ENCODE data around the gene GEMIN2.
"Not testable (repeated sequence)": the region's sequence is repeated elsewhere in the genome, so short reads cannot be mapped to it uniquely, and the experiment has no call there.

Gene GEMIN2

DNA sequence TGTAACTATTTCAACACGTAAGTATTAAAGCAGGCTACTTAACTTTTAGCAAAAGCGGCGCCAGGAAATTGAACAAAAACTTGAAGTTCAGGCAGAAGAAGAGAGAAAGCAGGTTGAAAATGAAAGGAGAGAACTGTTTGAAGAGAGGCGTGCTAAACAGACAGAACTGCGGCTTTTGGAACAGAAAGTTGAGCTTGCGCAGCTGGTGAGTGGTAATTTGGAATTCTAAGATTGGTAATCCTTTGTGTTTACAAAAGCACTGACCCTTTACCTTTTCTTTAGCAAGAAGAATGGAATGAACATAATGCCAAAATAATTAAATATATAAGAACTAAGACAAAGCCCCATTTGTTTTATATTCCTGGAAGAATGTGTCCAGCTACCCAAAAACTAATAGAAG, 64.9 kb downstream of the GEMIN2 start:
- DNase-seq, result no peak

- DNase-seq, result no peak
Observed at GRCh38 chr14:39180553-39180952, 66.4 kb downstream of the GEMIN2 start.

DNA sequence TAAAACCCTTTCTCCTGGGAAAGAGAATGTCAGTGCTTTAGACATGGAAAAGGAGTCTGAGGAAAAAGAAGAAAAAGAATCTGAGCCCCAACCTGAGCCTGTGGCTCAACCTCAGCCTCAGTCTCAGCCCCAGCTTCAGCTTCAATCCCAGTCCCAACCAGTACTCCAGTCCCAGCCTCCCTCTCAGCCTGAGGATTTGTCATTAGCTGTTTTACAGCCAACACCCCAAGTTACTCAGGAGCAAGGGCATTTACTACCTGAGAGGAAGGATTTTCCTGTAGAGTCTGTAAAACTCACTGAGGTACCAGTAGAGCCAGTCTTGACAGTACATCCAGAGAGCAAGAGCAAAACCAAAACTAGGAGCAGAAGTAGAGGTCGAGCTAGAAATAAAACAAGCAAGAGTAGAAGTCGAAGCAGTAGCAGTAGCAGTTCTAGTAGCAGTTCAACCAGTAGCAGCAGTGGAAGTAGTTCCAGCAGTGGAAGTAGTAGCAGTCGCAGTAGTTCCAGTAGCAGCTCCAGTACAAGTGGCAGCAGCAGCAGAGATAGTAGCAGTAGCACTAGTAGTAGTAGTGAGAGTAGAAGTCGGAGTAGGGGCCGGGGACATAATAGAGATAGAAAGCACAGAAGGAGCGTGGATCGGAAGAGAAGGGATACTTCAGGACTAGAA, 67.0 kb downstream of the GEMIN2 start:
- no peak for DNase-seq

- no peak for DNase-seq
Observed at GRCh38 chr14:39181693-39182047, 67.5 kb downstream of the GEMIN2 start.

DNA sequence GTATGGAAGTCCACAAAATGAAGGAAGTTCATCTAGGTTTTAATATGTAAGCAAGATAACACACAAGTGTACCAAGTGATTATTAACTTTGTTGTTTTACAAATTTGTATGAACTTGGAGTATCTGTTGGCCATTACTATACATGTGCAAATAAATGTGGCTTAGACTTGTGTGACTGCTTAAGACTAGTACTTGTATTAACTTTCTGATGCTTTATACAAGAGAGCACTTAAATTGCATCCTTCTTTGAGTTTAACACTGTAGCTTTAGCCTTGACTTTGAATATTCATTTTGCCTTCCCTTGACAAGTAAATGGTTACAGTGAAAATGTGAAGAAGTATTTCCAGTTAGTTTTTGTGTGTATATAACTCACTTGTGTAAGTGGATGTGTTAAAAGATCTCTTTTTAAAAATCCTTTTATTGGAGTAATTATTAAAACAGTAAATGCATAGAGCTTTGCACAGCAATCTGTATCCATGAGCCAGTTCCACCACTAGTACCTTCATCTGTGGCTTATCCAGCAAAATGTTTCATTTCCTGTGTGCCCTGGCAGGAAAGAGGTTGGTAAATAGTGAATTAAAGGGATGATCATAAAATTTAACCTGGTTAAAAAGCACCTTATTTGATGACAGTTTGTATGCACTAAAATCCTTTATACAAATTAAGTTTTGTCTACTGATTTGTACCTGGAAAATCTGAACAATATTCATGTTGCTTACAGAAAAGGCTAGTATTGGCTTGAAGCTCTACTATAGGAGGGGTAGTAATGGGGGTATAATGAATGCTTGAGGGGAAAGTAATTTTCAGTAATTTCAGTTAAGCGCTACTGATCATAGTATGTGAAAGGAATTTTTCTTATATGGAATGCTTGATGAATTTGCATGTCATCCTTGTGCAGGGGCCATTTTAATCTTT, 68.9 kb downstream of the GEMIN2 start:
- no peak for DNase-seq

DNA sequence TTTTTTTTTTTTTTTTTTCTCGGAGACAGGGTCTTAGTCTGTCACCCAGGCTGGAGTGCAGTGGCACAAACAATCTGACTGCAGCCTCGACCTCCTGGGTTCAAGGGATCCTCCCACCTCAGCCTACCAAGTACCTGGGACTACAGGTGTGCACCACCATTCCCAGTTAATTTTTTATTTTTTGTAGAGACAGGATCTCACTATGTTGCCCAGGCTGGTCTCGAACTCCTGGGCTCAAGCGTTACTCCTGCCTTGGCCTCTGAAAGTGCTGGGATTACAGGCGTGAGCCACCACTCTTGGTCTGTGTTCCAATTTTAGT, 69.5 kb downstream of the GEMIN2 start:
- not testable (repeated sequence) for DNase-seq

DNA sequence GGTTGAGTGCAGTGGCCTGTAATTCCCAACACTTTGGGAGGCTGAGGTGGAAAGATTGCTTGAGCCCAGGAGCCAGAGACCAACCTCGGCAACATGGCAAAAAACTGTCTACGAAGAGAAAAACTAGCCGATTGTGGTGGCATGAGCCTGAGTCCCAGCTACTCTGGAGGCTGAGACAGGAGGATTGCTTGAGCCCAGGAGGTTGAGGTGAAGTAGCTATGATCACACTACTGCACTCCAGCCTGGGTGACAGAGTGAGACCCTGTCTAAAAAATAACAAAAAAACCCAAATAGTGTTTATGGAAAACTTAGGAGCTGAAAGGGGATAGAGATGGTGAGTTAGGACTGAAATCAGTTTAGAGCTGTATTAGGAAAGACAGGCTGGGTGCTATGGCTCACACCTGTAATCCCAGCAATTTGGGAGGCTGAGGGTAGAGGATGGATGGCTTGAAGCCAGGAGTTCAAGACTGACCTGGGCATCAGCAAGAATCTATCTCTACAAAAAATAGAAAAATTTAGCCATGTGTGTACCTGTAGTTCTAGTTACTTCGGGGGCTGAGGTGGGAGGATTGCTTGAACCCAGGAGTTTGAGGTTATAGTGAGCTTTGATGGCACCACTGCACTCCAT, 70.6 kb downstream of the GEMIN2 start:
- no peak for DNase-seq

DNA sequence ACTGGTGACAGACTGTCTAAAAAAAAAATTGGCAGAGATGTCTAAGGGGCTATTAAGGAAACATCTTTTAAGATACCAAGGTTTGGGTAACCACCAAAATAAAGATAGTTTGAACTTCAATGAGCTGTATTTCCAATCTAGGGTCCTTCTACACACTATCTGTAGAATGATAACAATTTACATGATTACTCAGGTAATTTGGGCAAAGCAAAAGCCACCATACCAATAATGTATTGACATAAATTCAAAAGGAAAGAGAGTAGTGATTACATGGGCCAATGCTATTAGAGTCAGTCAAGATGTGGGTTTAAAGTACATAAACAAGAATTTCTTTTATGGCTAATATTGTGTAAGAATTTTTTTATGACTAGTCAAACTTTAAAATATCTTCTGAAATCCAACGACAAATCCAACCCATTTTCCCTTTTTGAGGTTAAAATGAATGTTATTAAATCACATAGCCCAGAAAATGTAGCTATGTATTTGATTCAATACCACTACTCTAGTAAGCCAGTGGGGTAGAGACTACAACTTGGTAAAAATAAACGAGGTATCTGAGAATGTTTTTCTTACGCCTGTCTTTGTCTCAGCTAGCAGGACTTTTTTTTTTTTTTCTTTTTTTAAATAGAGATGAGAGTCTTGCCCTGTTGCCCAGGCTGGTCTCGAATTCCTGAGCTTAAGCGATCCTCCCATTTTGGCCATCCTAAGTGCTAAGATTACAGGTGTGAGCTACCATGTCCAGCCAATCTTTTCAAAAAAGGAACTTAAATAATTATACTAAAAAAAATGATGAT, 71.3 kb downstream of the GEMIN2 start:
- no peak for DNase-seq

Data from DMS79 treated with DMSO at 0.1 percent for 48 hours (cell line).